ENCODE data around the gene ANGPTL1.

Gene ANGPTL1

GRCh38 chr1:178802873-178803272 is 68.0 kb downstream of the ANGPTL1 start:
- H3K27me3 ChIP-seq (ENCODE audit: insufficient read depth, low read depth) = no peaks in the 10 kb centered on the region
- no peaks in the 10 kb centered on the region for H3K79me2 ChIP-seq (ENCODE audit: insufficient read depth, low read depth)
- no peaks in the 10 kb centered on the region for H4K20me1 ChIP-seq (ENCODE audit: insufficient read depth)
- TF ChIP-seq CTCF (conservative IDR thresholded peaks at IDR 0.05; ENCODE audit: low read depth, low read length) = no peak
- H3K36me3 ChIP-seq (ENCODE audit: insufficient read depth) = no peaks in the 10 kb centered on the region
- H3K4me2 ChIP-seq = no peak overlapping the region
- H3K4me1 ChIP-seq (ENCODE audit: low read depth, poor library complexity, severe bottlenecking) = no peaks in the 10 kb centered on the region
- H3K27ac ChIP-seq = no peak overlapping the region
- no peak overlapping the region for H3K9ac ChIP-seq
- H3K4me3 ChIP-seq (IDR thresholded peaks at IDR 0.05; ENCODE audit: insufficient read depth, low read depth, low read length) = no peak overlapping the region
- H2AFZ ChIP-seq (ENCODE audit: low read depth) = no peak overlapping the region

Measured in KMS-11 (cell line).